ENCODE data around the gene ZRANB2.

DNA sequence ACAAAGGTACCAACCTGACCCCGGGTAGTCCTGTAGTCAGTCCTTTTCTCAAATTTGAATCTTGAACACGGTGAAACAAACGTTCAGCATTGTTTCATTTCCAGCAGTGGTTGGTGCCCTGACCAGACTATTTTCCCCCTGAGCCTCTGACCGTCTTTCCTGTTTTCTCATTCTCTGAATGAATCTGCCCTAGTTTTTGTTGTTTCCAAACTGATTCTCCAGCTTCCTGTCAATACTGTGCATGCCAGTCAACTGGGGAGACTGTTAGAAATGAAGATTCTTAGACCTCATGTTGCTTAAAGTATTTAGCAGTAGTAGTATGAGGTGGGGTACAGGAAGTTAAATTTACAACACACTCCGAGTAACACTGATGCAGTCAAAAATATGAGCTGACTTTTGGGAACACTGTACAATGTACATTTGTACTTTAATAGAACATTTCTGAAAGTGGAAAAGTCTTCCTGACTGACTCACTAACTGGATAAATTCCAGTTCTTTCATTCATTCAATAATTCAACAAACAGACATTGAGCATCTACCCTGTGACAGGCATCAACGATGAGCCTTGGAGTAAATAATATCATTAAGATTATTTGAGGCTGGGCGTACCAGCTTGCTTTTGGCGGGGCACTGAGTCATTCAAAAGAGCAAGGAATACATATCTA, 26.0 kb upstream of the ZRANB2 start:
- TF ChIP-seq MYBL2 (IDR thresholded peaks at IDR 0.05; ENCODE audit: low read depth) (no peak), MYBL2 (CRISPR knock-in tag; IDR thresholded peaks at IDR 0.05; ENCODE audit: borderline replicate concordance) (no peak), SMAD1 (IDR thresholded peaks at IDR 0.05; ENCODE audit: low read depth, low read length, partially characterized antibody) (no peak), GATAD2B (IDR thresholded peaks at IDR 0.05; ENCODE audit: borderline replicate concordance) (no peak), TAF9B (IDR thresholded peaks at IDR 0.05; ENCODE audit: partially characterized antibody) (no peak), TAF1 (IDR thresholded peaks at IDR 0.05; ENCODE audit: control insufficient read depth, extremely low read depth, insufficient read depth, low read length, severe bottlenecking) (no peak), PHF8 (IDR thresholded peaks at IDR 0.05; ENCODE audit: borderline replicate concordance, low read length) (no peak), POLR2A (conservative IDR thresholded peaks at IDR 0.05) (no peak)
- TF ChIP-seq, protein P1, sequence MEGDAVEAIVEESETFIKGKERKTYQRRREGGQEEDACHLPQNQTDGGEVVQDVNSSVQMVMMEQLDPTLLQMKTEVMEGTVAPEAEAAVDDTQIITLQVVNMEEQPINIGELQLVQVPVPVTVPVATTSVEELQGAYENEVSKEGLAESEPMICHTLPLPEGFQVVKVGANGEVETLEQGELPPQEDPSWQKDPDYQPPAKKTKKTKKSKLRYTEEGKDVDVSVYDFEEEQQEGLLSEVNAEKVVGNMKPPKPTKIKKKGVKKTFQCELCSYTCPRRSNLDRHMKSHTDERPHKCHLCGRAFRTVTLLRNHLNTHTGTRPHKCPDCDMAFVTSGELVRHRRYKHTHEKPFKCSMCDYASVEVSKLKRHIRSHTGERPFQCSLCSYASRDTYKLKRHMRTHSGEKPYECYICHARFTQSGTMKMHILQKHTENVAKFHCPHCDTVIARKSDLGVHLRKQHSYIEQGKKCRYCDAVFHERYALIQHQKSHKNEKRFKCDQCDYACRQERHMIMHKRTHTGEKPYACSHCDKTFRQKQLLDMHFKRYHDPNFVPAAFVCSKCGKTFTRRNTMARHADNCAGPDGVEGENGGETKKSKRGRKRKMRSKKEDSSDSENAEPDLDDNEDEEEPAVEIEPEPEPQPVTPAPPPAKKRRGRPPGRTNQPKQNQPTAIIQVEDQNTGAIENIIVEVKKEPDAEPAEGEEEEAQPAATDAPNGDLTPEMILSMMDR (IDR thresholded peaks at IDR 0.05 in 2 of 3, conservative IDR thresholded peaks at IDR 0.05 in 1 of 3; ENCODE audit: insufficient read depth in 2 of 3, low read depth in 1 of 3, low read length in 3 of 3), result no peak
- TF ChIP-seq, protein P2, sequence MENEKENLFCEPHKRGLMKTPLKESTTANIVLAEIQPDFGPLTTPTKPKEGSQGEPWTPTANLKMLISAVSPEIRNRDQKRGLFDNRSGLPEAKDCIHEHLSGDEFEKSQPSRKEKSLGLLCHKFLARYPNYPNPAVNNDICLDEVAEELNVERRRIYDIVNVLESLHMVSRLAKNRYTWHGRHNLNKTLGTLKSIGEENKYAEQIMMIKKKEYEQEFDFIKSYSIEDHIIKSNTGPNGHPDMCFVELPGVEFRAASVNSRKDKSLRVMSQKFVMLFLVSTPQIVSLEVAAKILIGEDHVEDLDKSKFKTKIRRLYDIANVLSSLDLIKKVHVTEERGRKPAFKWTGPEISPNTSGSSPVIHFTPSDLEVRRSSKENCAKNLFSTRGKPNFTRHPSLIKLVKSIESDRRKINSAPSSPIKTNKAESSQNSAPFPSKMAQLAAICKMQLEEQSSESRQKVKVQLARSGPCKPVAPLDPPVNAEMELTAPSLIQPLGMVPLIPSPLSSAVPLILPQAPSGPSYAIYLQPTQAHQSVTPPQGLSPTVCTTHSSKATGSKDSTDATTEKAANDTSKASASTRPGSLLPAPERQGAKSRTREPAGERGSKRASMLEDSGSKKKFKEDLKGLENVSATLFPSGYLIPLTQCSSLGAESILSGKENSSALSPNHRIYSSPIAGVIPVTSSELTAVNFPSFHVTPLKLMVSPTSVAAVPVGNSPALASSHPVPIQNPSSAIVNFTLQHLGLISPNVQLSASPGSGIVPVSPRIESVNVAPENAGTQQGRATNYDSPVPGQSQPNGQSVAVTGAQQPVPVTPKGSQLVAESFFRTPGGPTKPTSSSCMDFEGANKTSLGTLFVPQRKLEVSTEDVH (IDR thresholded peaks at IDR 0.05; ENCODE audit: low read depth, partially characterized antibody), result no peak

Measured in K562 (cell line).